Peyer's patch (tissue), 4 donors: ENCODE data around the gene LAD1.

Experiments
- CTCF ChIP-seq, 6 experiments: fragments of 450-650 bp in 4 of 6; fragments of 200-600 bp in 2 of 6; sonication (generic) in 1 of 6; IDR thresholded peaks; one replicate each; pipeline ENCODE4 v1.5.1; 2017 to 2019; ENCODE audit warnings: antibody characterized with exemption in 6 of 6, mild to moderate bottlenecking in 3 of 6, moderate library complexity in 1 of 6
- POLR2A ChIP-seq, 2 donors: fragments of 450-650 bp; IDR thresholded peaks; one replicate each; pipeline ENCODE4 v1.5.1; 2017; ENCODE audit warnings: antibody characterized with exemption in 2 of 2, mild to moderate bottlenecking in 2 of 2, moderate library complexity in 2 of 2

- TF ChIP-seq CTCF (IDR thresholded peaks at IDR 0.05), result no peak
- TF ChIP-seq POLR2A (IDR thresholded peaks at IDR 0.05), result no peak
Measured at GRCh38 chr1:201364808-201365105, 34.4 kb downstream of the LAD1 start.
